Tibial nerve (tissue), 4 donors: Measurements from ENCODE around the gene SUCLG1. TPM values are rescaled to one million over a fixed set of nuclear protein-coding genes. Genes with fewer than 3 reads are reported as not detected.

Experiments used
- DNase-seq, 2 donors: peaks; one replicate each; pipeline ENCODE4 v3.0.0-alpha.2; 2019; ENCODE audit warnings: low spot score in 2 of 2
- H3K27ac ChIP-seq, 4 donors: fragments of 200-600 bp; sonication (generic) in 3 of 4; one replicate each; pipeline ENCODE4 v1.5.1; 2017 to 2019; ENCODE audit warnings: mild to moderate bottlenecking in 1 of 4
- H3K27me3 ChIP-seq, 2 donors: fragments of 200-600 bp; sonication (generic) in 1 of 2; one replicate each; pipeline versions ENCODE4 v1.5.1 to v1.6.0; 2017 to 2019
- H3K36me3 ChIP-seq, 3 donors: fragments of 200-600 bp; sonication (generic); one replicate each; pipeline ENCODE4 v1.5.1; 2018 to 2019
- H3K4me1 ChIP-seq, 4 donors: fragments of 200-600 bp; sonication (generic) in 3 of 4; one replicate each; pipeline ENCODE4 v1.5.1; 2017 to 2019
- H3K4me3 ChIP-seq, 4 donors: fragments of 200-600 bp; sonication (generic) in 3 of 4; one replicate each; pipeline ENCODE4 v1.5.1; 2017 to 2019; ENCODE audit warnings: mild to moderate bottlenecking in 1 of 4, moderate library complexity in 1 of 4
- H3K9me3 ChIP-seq, 4 donors: fragments of 200-600 bp; sonication (generic) in 3 of 4; one replicate each; pipeline ENCODE4 v1.5.1; 2017 to 2019
- CTCF ChIP-seq, 5 experiments: fragments of 200-600 bp in 3 of 5; fragments of 450-650 bp in 2 of 5; sonication (generic) in 3 of 5; IDR thresholded peaks; one replicate each; pipeline ENCODE4 v1.5.1; 2016 to 2019; ENCODE audit warnings: antibody characterized with exemption in 5 of 5, mild to moderate bottlenecking in 3 of 5, moderate library complexity in 2 of 5
- EP300 ChIP-seq, 2 donors: sonication (generic); formaldehyde crosslinking; IDR thresholded peaks; one replicate each; pipeline ENCODE4 v1.6.1; 2017; ENCODE audit warnings: antibody characterized with exemption in 2 of 2, mild to moderate bottlenecking in 1 of 2
- POLR2A ChIP-seq, 2 donors: fragments of 450-650 bp; IDR thresholded peaks; one replicate each; pipeline ENCODE4 v1.6.1; 2017; ENCODE audit warnings: antibody characterized with exemption in 2 of 2, mild to moderate bottlenecking in 2 of 2, moderate library complexity in 2 of 2
- WGBS, 2 donors: methylation state at CpG; one replicate each; pipeline ENCODE4 v1.1.5; 2018; 5-methylcytosine and 5-hydroxymethylcytosine counted together
- total RNA-seq, 4 donors: library from RNA; depleted of rRNA; stranded (reverse); fragments of >200 nt; gene quantifications; one replicate each; pipeline ENCODE4 v1.1.0, GENCODE V29; 2016

The SUCLG1 gene
- total RNA-seq, 4 donors from 2014 or later: 45.4 to 58.8 (median 52.1) TPM

DNA sequence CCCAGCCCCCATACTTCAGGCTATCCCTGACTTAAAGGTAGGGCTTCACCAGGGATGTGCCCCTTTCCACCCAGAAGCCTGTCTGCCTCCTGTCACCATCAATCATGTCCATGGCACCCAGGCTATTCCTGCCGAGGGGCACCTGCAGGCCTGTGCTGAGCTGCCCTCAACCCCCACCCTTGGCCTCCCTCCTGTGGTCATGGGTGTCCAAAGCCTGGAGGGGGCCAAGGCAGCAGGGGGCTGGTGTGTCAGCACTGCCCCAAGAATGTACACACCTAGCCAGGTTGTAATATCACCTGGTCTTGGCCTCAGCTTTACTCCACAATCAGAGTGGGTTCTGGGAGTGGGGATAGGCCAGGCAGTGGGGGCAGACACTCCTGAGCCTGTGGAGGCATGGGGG is 69.3 kb downstream of the SUCLG1 start:
- Histone ChIP-seq H3K4me1 (no peaks in the 10 kb centered on the region), H3K27ac (no peak overlapping the region), H3K36me3 (no peaks in the 10 kb centered on the region), H3K4me3 (no peak overlapping the region), H3K9me3 (no peaks in the 10 kb centered on the region), H3K27me3 (no peaks in the 10 kb centered on the region)
- WGBS, 2 donors: 55 to 100% methylated on average over 1 of the region's 1 CpG
- TF ChIP-seq CTCF (IDR thresholded peaks at IDR 0.05): no peak
- no peak for TF ChIP-seq POLR2A (IDR thresholded peaks at IDR 0.05)
- no peak for TF ChIP-seq EP300 (IDR thresholded peaks at IDR 0.05)
- DNase-seq: no peak

DNA sequence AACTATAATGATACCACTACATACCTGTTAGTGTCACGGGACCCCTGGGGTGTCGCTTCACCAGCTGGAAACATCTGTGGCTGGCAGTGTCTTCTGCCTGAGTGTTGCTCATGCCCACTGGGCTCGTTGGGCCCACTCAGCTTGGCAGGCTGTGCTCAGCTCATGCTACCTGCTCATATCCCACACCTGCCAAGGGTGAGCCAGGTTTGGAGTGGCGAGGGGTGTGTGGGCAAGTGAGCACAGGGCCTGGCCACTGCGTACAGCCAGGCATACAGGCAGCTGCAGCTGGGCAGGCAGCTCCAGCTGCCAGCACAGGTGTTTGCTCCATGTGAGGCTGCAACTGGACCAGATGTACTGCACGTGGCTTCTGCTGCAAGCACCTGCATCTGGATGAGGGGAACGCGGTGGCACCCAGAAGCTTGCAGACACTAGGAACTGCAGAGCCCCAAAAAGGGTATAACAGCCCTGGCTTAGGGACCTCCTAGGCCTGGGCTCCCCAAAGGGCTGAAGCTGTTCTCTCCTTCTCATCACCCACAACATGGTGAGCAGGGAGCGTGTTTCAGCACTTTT is 70.1 kb downstream of the SUCLG1 start:
- 81 to 85% methylated on average over 7 to 9 of the region's 9 CpGs for WGBS, 2 donors
- H3K4me1 ChIP-seq: no peaks in the 10 kb centered on the region

DNA sequence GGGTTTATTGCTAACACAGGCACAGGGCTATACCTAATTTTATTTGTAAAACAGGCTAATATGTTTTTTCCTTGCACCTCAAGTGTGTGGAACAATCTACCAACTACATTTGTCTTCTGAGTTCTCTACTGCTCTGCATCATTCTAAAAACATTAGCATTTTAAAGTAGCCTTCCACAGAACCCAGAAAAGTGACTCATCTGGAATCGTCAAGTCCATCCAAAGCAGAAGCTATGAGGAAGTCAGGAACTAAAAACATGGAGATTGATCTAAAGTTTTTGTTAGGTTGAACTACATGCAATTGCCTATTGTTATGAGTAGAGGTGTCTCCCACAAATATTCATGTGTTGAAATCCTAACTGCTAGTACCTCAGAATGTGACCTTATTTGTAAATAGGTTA is 70.9 kb downstream of the SUCLG1 start:
- H3K9me3 ChIP-seq: peaks cover 0 to 4% (median 0%) of the 10 kb centered on the region in 4 donors
- H3K27ac ChIP-seq: no peak overlapping the region
- no peaks in the 10 kb centered on the region for H3K36me3 ChIP-seq
- WGBS, 2 donors: 63 to 65% methylated on average over 1 of the region's 1 CpG
- no peaks in the 10 kb centered on the region for H3K27me3 ChIP-seq
- H3K4me1 ChIP-seq: no peaks in the 10 kb centered on the region
- no peak overlapping the region for H3K4me3 ChIP-seq
- no peak for TF ChIP-seq POLR2A (IDR thresholded peaks at IDR 0.05)
- no peak for TF ChIP-seq EP300 (IDR thresholded peaks at IDR 0.05)
- no peak for TF ChIP-seq CTCF (IDR thresholded peaks at IDR 0.05)
- DNase-seq: no peak

More for the DNA sequence above, 70.1 kb downstream of the SUCLG1 start:
- DNase-seq: no peak
- Histone ChIP-seq H3K27me3 (no peaks in the 10 kb centered on the region), H3K4me3 (no peak overlapping the region), H3K9me3 (peaks cover 0 to 2% (median 0%) of the 10 kb centered on the region in 4 donors), H3K36me3 (no peaks in the 10 kb centered on the region), H3K27ac (no peak overlapping the region)
- TF ChIP-seq EP300 (IDR thresholded peaks at IDR 0.05) (no peak), CTCF (IDR thresholded peaks at IDR 0.05) (no peak), POLR2A (IDR thresholded peaks at IDR 0.05) (no peak)

GRCh38 chr2:84386336-84387040 is 72.6 kb downstream of the SUCLG1 start:
- TF ChIP-seq EP300 (IDR thresholded peaks at IDR 0.05): no peak
- TF ChIP-seq CTCF (IDR thresholded peaks at IDR 0.05): no peak
- TF ChIP-seq POLR2A (IDR thresholded peaks at IDR 0.05): no peak
- Histone ChIP-seq H3K4me1 (no peaks in the 10 kb centered on the region), H3K4me3 (no peak overlapping the region), H3K27ac (no peak overlapping the region), H3K27me3 (no peaks in the 10 kb centered on the region), H3K9me3 (peaks cover 0 to 4% (median 0%) of the 10 kb centered on the region in 4 donors), H3K36me3 (no peaks in the 10 kb centered on the region)
- DNase-seq: no peak
- 21 to 22% methylated on average over 7 of the region's 7 CpGs for WGBS, 2 donors

DNA sequence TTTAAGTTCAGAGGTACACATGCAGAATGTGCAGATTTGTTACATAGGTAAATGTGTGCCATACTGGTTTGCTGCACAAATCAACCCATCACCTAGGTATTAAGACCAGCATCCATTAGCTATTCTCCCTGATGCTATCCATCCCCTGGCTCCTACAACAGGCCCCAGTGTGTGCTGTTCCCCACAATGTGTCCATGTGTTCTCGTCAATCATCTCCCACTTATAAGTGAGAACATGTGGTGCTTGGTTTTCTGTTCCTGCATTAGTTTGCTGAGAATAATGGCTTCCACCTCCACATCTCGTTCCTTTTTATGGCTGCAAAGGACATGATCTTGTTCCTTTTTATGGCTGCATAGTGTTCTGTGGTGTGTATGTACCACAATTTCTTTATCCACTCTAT is 75.8 kb downstream of the SUCLG1 start:
- no peaks in the 10 kb centered on the region for H3K4me1 ChIP-seq
- WGBS, 2 donors: 67 to 68% methylated on average over 2 of the region's 2 CpGs

More for the DNA sequence above, 75.8 kb downstream of the SUCLG1 start:
- Histone ChIP-seq H3K27ac (no peak overlapping the region), H3K36me3 (no peaks in the 10 kb centered on the region), H3K9me3 (peaks cover 0 to 4% (median 0%) of the 10 kb centered on the region in 4 donors), H3K4me3 (no peak overlapping the region), H3K27me3 (no peaks in the 10 kb centered on the region)
- TF ChIP-seq POLR2A (IDR thresholded peaks at IDR 0.05): no peak
- TF ChIP-seq CTCF (IDR thresholded peaks at IDR 0.05): no peak
- no peak for TF ChIP-seq EP300 (IDR thresholded peaks at IDR 0.05)
- DNase-seq: no peak
